GM19328 (cell line): Measurements from ENCODE around the gene TCF12.
"Not testable (repeated sequence)": the region's sequence is repeated elsewhere in the genome, so short reads cannot be mapped to it uniquely, and the experiment has no call there.

Source experiments
- ATAC-seq: cut with Tn5 transposase; IDR thresholded peaks from one replicate; pipeline ENCODE4 v1.9.1; 2021; ENCODE audit warnings: mild to moderate bottlenecking, moderate library complexity; ENCODE audit not compliant: unreplicated experiment

TCF12 gene

DNA sequence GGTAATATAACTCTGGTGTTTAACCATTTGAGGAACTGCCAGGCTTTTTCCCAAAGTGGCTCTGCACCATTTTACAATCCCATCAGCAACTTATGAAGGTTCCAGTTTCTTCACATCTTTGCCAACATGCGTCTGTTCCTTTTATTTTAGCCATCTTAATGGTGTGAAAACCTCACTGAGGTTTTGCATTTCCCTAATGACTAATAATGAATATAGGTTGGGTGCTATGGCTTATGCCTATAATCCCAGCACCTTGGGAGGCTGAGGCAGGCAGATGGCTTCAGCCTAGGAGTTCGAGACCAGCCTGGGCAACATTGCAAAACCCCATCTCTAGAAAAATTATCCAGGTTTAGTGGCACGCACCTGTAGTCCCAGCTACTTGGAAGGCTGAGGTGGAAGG is 210.6 kb downstream of the TCF12 start:
- no peak for ATAC-seq

DNA sequence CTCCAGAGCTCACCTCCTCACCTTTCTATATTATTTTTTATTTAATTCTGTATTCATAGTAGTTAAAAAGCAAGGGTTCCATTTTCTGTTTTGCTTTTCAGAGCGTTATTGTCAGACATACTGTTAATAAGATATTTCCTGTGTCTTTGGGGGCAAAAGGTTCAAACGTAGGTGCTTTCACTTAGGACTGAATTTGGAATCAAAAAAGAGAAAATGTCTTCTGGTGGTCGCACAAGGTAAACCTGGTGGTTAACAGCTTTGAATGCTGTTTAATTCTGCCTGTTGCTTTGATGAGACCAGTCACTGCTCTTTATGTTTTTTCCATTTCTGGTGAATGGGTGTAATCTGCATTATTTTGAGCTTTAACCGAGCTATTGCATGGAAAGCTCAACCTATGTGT is 212.5 kb downstream of the TCF12 start:
- no peak for ATAC-seq

DNA sequence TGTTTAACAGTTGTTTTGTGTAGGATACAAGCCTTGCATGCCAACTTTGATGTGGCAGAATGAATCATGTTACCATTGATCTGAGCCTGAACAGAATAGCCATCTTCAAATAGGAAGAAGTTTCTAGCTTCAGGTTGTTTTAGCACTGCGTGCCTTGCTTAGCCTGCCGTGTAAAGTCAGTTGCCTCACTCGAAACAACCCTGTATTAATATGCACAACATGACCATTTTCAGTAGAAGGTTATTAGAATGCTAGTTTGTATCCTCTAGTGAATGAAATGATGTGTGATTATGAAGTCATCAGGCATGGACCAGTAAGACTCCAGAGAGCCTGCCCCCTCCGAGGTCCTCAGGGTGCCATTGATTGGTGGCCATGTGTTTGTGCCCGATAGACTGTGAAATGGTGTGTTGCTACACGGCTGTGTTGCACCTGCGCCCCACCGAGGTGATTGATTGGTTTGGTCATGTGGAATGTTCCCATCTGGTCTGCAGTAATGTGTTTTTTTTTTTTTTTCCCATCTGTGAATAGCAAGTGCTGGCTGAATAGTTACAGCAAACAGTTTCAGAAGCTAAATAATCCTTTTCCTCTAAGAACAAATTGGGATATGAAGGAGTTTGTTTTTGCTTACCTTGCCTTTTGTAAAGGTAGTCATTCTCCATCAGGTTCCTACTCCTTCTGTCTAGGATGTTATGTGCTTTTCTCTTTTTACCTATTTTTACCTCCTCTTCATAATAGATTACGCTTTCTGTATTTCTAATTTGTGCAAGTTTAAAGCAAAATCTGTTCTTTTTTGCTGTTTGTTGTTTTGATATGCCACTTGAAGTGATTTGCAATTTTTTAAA is 214.9 kb downstream of the TCF12 start:
- no peak for ATAC-seq

DNA sequence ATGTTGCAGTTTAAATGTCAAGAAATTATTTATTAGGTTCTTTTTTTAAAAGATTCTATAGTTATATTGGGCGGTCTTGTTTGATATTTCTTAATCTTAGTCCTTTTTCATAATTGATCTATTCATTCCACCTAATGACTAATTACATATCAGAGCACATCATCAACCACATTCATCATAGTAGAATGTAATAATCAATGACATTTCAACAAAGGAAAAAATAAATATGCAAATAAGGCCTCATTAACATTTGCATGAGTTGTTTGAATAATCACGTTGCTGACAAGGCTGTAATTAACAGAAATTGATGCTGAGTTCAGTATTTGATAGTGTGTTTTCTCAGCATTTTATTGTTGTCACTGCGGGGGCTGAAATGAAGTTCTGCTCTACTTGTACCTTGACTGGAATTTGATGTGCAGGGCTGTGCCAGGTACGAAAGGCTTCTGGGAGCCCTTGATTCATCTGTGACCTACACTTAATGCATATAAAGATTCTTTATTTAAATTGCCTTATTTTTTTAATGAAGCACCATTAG is 215.7 kb downstream of the TCF12 start:
- no peak for ATAC-seq

DNA sequence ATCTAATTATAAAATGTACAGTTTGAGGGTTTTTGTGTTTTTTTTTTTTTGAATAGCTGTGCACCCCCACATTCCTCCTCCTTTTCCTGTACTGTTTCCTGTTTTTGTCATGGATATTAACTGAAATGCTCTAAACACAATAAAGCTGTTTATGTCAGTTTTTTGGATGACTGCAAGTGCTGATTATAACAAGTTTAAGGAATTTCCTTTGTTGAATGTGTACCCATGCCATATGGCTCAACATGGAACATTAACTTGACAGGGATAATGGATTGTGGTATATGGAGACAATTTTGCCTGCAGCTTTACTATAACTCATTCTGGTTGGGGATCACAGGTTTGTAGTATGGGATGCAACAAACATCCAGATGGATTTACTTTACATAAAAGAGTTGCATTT is 216.4 kb downstream of the TCF12 start:
- no peak for ATAC-seq

DNA sequence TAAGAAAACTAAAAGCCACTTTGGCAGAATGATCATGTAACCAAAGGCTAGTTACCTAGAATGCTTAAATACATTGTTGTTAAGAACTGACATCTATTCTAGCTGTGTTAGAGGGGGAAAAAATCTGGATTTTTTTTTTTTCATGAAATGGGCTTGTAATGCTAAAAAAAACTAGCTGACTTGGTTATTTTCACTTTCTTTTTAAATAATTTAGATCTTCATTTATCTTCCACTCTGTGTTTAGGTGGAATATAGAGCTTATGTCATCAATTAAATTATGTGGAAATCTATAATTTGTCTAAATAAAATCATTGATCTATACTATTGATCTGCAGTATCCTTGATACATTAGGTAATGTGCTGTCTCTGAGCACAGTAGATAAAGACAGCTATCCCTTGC is 217.4 kb downstream of the TCF12 start:
- no peak for ATAC-seq

DNA sequence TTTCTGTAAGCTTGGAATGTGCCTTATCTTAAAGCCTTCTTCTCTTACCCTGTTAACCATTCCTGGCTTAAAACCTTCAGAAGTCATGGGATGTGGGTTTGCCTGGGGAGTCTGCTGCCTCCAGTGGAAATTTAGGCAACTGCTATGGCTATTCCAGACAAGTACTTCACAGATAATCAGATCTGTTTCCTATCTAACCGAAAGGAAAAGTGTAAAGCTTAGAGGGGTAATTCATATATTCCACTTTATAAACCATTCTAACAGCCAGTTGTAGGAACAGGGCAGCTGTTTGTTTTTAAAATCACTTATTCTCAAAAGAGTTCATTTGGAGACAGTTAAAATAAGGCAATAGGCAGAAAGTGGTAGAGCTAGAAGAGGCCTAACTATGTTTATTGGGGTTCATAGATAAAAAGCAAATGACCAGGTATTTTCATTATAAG is 219.9 kb downstream of the TCF12 start:
- no peak for ATAC-seq

DNA sequence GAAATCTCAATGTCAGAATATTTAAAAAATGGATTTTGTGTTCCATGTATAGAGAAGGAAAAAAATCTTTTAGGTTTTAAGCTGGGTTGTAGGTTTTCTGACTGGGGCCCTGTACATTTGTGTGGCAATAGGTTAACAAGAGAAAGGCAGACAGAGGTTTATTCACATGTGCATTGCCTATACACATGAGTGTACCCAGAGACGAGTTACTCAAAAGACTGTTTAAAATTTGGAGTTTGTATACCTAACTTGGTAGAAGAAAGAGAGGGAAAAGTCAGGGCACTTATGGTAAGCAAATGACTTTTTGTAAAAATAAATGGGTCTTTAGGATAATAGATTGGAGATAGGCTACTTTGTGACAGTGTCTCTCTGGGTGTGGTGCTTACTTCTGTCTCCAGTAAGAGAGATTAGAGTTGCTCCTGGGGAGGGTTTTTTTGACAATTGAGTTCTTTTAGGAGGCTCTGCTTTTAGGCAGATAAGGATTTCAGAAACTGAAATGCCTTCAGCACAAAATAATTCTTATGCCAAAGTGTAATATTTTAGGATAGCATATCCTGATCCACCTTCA is 225.2 kb downstream of the TCF12 start:
- no peak for ATAC-seq

DNA sequence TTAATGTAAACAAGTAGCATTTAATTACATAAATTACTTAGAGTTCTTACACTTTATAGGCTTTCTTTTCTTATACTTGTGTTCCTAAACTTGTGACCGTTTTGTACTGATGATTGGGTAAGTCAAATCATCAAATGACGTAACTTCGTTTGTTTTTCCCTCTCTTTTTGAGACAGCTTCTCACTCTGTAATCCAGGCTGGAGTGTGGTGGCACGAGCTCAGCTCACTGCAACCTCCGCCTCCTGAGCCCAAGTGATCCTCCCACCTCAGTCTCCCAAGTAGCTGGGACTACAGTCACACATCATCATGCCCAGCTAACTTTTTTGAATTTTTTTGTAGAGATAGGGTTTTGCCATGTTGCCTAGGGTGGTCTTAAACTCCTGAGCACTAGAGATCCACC is 226.0 kb downstream of the TCF12 start:
- ATAC-seq, result no peak

DNA sequence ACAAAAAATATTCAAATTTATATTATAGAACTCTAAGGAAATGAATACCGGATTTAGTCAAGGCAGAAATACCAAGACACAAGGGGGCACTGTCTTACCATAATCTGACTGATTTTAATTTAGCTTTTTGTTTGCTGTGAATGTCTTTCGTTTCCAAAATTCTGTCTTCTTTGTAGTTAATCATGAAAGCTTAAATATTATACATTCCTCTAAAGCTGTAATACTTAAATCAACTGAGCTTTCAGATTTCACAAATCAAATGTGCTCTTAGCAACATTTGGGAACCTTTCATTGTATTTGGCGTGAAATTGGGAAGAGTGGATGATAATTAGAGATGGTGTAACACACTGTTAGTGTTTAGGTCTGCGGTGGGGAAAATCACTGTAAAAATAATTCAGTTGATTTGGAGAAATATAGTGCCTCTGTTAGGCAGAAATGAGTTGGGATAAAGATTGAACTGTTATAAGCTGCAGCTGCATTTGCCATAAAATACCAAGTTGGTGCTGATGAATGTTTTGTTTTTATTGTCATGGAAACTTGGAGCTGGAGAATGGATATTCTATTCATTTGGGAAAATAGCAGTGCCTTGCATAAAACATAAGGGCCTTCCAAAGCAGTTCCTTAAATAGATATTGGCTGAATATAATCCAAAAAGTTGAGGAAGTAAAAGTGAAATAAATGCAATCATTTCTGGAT is 228.2 kb downstream of the TCF12 start:
- no peak for ATAC-seq

DNA sequence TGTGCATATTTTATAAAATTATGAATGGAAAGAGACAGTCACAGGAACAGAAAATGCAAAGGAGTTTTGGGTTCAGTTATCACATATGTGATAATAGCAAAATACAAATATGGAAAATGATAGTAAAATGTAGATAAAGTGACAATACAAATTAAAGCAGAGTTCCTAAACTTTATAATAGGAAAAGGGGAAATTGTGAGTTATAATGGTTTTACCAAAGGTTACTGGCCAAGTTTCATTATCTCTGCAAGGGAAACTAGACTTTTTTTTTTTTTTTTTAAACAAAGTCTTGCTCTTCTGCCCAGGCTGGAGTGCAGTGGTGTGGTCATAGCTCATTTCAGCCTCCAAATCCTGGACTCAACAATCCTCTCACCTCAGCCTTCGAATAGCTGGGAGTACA is 229.2 kb downstream of the TCF12 start:
- no peak for ATAC-seq

DNA sequence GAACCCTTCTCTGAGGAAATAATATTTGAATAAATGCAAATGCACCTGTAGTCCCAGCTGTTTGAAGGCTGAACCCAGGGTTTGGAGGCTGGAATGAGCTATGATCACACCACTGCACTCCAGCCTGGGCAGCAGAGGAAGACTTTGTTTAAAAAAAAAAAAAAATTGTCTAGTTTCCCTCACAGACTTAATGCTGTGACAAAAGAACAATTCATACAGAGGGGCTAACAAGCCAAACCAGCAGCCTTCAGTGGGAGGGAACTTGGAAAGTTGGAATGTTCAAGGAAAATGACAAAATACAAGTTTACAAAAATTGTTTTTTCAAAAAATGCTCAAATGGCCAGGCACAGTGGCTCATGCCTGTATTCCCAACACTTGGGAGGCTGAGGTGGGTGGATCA is 229.8 kb downstream of the TCF12 start:
- ATAC-seq, result no peak

DNA sequence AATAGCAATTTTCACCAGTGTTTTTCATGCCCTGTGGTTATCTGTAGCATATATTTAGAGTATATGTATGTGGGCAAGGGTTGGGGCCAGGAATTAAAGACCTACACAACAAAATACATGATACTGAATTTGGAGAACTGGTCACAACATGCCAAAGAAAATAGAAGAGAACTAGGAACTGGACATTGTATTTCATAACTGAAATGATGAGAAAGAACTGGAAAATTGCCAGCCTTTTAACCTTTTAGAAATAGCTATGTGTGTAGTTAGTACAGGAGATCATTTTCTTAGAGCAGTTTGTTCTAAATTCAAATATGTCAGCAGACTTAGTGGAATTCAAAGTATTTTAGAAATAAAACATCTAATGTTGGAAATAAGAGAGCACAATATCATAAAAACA is 230.8 kb downstream of the TCF12 start:
- ATAC-seq, result no peak

DNA sequence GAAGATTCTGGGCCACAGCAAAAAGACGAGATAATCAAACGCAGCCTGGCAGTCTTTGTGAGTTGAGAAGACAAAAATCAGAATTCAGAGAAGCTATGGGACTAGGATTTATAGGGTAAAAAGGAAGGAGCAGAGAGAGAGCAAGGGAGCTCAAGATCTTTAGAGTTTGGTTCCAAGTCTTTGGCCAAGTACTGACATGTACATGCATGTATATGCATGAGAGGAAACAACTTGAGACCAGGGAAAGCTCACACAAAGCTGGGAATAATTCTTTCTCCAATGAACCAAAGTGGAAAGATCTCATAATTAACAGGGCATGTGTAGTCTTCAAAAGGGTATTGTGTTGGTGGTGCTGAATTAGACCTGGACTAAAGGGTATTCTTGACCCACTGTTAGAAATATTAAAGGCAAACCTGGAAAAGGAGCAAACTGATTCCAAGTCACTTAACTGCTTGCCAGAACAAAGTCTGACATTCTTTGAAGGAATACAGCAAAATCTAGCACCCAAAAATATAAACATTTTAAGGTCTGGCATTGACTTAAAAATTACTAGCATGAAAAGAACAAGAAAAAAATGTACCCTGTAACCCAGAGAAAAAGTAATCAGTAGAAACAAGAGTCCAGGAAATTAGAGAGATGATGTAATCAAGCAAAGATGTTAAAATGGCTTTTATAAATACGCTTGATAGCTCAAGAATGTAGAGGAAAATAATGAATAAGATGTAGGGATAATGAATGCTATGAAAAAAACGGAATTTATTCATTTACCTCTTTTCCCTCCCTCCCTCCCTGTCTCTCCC is 231.8 kb downstream of the TCF12 start:
- ATAC-seq, result no peak

DNA sequence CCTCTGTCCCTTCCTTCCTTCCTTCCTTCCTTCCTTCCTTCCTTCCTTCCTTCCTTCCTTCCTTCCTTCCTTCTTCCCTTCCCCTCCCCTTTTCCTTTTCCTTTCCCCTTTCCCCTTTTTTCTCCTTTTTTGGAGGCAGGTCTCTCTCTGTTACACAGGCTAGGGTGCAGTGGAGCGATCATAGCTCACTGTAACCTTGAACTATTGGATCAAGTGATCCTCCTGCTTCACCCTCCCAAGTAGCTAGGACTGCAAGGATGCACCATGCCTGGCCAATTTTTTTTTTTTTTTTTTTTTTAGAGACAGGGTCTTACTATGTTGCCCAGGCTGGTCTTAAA is 232.4 kb downstream of the TCF12 start:
- ATAC-seq, result not testable (repeated sequence)

DNA sequence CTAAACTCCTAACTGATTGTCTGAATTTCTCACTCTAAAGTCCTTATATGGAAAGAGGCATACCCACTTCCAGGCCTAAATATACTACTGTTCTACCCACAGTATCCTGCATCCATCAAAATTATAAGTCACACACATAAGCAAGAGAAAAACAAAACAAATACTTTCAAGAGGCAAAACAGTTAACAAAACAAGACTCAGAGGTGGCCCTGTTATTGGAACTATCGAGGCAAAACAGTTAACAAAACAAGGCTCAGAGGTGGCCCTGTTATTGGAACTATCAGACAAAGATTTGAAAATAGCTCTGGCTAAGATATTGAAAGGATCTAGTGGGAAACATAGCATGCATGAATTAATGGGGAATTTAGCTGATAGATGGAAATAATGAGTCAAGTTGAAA is 233.7 kb downstream of the TCF12 start:
- ATAC-seq, result no peak

DNA sequence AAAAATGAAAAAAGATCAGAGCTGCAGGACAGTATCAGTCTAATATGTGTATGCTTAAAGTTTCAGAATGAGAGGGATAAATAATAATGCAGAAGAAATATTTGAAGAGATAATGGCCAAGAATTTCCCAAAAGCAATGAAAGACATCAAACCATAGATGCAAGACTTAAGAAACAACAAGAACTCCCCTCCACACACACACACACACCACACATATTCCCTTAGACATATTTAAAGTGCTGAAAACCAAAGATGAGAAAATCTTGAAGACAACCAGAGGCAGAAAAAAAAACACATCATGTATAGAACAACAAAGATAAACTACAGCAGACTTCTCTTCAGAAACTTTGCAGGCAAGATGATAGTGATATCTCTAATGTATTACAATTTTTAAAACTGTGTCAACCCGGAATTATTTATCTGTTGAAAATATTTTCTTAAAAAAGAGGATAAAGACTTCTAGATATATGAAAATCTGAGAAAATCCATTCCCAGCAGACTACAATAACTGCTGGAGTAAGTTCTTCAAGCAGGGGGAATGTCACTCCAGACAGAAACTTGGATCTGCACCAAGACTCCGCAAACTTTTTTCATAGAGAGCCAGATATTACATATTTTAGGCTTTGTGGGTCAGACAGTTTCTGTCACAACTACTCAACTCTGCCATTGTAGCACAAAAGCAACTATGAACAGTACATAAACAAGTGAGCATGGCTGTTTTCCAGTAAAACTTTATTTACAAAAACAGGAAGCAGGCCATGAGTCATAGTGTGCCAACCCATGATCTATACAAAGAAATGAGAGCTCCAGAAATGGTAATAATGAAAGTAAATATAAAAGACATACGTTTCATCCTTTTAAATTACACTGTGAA is 234.5 kb downstream of the TCF12 start:
- ATAC-seq, result no peak

DNA sequence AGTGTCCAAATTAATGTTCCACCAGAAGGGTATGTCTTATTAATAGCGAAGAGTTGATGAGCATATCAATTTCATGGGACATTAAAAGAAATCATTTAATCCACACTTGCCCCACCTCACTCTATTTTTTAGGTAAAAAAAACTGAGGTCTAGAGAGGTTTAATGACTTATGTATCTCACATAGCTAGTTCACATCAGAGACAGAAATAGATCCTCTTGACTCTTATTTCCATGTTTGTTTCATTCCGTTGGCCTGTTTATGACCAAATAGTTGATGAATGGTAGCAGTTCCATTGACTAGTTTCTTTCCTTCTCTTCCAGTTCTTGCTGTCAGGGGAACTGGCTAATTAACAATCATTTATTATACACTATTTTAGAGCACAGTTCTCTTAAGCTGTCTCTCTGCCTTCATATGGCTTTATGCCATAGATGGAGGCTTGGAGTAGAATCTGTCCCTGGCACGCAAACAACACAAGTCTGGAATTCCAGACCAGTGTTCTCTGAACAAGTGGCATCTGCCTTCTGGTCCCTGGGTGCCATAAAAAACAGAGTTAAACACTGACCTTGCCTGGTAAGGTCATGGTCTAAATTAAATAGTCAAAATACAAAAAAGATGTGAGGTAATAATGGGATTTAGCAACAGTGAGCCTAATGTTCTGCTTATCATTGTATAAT is 237.9 kb downstream of the TCF12 start:
- no peak for ATAC-seq

DNA sequence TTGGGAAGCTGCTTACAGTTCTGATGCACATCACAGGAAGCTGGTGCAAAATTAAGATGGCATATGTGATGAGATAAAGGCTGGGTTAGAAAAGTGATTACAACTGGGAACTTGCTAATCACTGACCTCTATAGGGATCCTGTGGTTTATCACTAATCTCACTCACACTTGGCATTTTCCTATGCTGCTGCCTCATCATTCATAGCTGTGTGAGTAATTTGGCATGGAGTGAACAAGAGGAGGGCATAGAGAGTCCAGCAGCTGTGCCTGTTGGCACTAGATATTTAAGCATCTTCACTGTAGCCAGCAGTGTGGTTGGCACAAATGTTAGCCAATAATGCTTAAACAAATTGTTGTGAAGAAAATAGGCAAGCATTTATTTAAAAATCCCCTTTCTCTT is 240.1 kb downstream of the TCF12 start:
- ATAC-seq, result no peak
